Pancreas (tissue), 10 donors: ENCODE data around the gene TBC1D2. TPM values are rescaled to one million over a fixed set of nuclear protein-coding genes. Genes with fewer than 3 reads are reported as not detected.
A peak's percentile ranks its signal among the peaks of the same experiment; 100 is the strongest.

Source experiments
- ATAC-seq, 4 donors: fragments of 200-7000 bp; cut with Tn5 transposase; one replicate each; pipeline versions ENCODE4 v1.8.0 to v1.9.1; 2020; ENCODE audit warnings: mild to moderate bottlenecking in 4 of 4, moderate library complexity in 4 of 4
- DNase-seq, 6 donors: peaks; one replicate each; pipeline ENCODE4 v3.0.0-alpha.2; 2020
- FAIRE-seq: peaks from 2 replicates; lab custom pipeline; 2012; peaks lifted over from hg19 to GRCh38; lab: Jason Lieb, UNC
- H3K27ac ChIP-seq, 4 donors: fragments of 200-600 bp; sonication (generic); 1 replicate in 3 of 4; 2 replicates in 1 of 4; pipeline versions ENCODE4 v1.5.0 to v1.8.0; 2020
- H3K27me3 ChIP-seq, 4 donors: fragments of 200-600 bp; one replicate each; pipeline ENCODE4 v1.8.0; 2021
- H3K36me3 ChIP-seq, 3 donors: fragments of 200-600 bp; sonication (generic) in 1 of 3; one replicate each; pipeline versions ENCODE4 v1.5.0 to v1.8.0; 2020 to 2021
- H3K4me1 ChIP-seq, 3 donors: fragments of 200-600 bp; one replicate each; pipeline ENCODE4 v1.8.0; 2021
- H3K4me3 ChIP-seq, 4 donors: fragments of 200-600 bp; sonication (generic) in 2 of 4; one replicate each; pipeline versions ENCODE4 v1.5.0 to v1.8.0; 2020 to 2021
- H3K9me3 ChIP-seq, 4 donors: fragments of 200-600 bp; one replicate each; pipeline ENCODE4 v1.8.0; 2021
- WGBS, 2 donors: extraction: QIAGEN DNeasy Blood & Tissue Kit; methylation state at CpG; one replicate each; pipeline ENCODE4 v1.1.7; 2013; 5-methylcytosine and 5-hydroxymethylcytosine counted together
- intact Hi-C, 3 donors: fragments of 100-400 bp; cut with DNase I; formaldehyde crosslinking; loops; one replicate each; pipeline versions ENCODE4 v1.11.1 to v1.14.2; 2022
- polyA plus RNA-seq, 2 donors: library from polyadenylated mRNA; stranded (reverse); fragments of 200-250 nt; gene quantifications; one replicate each; pipeline ENCODE4 v1.2.3, GENCODE V29; 2013
- total RNA-seq, 6 donors: library from RNA; stranded (reverse); fragmentation: NEBNext Ultra II Directional in 4 of 6; extraction: Animal tissue kit (Norgen Biotek cat#: 25700) in 4 of 6; gene quantifications; one replicate each; pipeline versions ENCODE4 v1.2.1 to v1.2.4, GENCODE V29; 2021 to 2023
- TF ChIP-seq, protein P1 (sequence below), 4 donors: fragments of 200-600 bp; sonication (generic) in 3 of 4; IDR thresholded peaks; one replicate each; pipeline versions ENCODE4 v1.5.0 to v1.8.0; 2021; ENCODE audit warnings: antibody characterized with exemption in 4 of 4
- donor health status: healthy with polysubstance abuse.
- donor health status: DM: no; HTN: no; CAD: no; lungs with moderate emphysema.
- donor health status: DM: no; HTN: no; CAD: no.
- donor health status: control.
- donor health status: control.
- donor health status: Bipolar disorder and iron deficiency.
- donor health status: DM: yes; HTN: yes; CAD: no.
- donor health status: DM: no; HTN: no; CAD: no.
- donor health status: DM: no; HTN: no; CAD: no.
- donor health status: DM: yes; HTN: yes; CAD: no.

TBC1D2 gene
- total and polyA plus RNA-seq, 8 donors = 1.9 to 5.2 (median 2.4) TPM

DNA sequence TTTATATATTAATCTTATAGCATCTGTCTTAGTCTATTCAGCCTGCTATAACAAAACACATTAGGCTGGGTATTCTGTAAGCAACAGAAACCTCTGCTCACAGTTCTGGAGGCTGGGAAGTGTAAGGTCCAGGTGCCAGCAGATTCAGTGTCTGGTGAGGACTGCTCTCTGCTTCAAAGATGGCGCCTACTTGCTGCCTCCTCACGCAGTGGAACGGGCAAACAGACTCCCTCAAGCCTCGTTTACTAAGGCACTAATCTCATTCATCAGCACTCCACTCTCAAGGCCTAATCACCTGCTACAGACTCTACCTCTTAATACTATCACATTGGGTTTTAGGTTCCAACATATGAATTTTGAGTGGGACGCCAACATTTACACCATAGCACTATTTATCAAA is 5.2 kb upstream of the TBC1D2 start:
- FAIRE-seq (no peak), ATAC-seq (no peak), DNase-seq (no peak)
- 60 to 70% methylated on average over 5 of the region's 5 CpGs for WGBS, 2 donors
- no peak overlapping the region for H3K4me3 ChIP-seq
- no peaks in the 10 kb centered on the region for H3K9me3 ChIP-seq
- TF ChIP-seq, protein P1, sequence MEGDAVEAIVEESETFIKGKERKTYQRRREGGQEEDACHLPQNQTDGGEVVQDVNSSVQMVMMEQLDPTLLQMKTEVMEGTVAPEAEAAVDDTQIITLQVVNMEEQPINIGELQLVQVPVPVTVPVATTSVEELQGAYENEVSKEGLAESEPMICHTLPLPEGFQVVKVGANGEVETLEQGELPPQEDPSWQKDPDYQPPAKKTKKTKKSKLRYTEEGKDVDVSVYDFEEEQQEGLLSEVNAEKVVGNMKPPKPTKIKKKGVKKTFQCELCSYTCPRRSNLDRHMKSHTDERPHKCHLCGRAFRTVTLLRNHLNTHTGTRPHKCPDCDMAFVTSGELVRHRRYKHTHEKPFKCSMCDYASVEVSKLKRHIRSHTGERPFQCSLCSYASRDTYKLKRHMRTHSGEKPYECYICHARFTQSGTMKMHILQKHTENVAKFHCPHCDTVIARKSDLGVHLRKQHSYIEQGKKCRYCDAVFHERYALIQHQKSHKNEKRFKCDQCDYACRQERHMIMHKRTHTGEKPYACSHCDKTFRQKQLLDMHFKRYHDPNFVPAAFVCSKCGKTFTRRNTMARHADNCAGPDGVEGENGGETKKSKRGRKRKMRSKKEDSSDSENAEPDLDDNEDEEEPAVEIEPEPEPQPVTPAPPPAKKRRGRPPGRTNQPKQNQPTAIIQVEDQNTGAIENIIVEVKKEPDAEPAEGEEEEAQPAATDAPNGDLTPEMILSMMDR (IDR thresholded peaks at IDR 0.05) = no peak
- H3K4me1 ChIP-seq = no peaks in the 10 kb centered on the region
- H3K27ac ChIP-seq = no peak overlapping the region
- no peaks in the 10 kb centered on the region for H3K27me3 ChIP-seq
- H3K36me3 ChIP-seq = no peaks in the 10 kb centered on the region
- intact Hi-C loops = loop anchor here in 2 of 3 donors (5.0 to 10.0 kb wide), 3 partner anchors 53 to 338 kb away; partner anchors contain the start of gene TRMO (in 1 of the 2)

DNA sequence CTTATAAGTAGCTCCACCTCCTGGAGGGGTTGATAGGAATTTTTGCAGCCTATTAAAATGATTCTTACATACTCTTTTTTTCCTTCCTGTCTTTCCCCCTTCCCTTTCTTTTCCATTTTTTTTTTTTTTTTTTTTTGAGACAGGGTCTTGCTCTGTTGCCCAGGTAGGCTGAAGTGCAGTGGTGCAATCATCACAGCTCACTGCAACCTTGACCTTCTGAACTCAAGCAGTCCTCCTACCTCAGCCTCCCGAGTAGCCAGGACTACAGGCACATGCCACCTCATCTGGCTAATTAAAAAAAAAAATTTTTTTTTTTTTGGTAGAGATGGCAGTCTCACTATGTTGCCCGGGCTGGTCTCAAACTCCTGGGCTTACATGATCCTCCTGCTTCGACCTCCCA is 4.3 kb upstream of the TBC1D2 start:
- TF ChIP-seq, protein P1 (IDR thresholded peaks at IDR 0.05) = no peak
- 69 to 73% methylated on average over 3 of the region's 3 CpGs for WGBS, 2 donors
- no peak for DNase-seq
- no peak for ATAC-seq
- no peak for FAIRE-seq
- H3K4me3 ChIP-seq = no peak overlapping the region
- H3K27me3 ChIP-seq = no peaks in the 10 kb centered on the region
- peaks cover 0 to 2% (median 1%) of the 10 kb centered on the region in 3 donors for H3K4me1 ChIP-seq
- H3K9me3 ChIP-seq = no peaks in the 10 kb centered on the region
- H3K36me3 ChIP-seq = no peaks in the 10 kb centered on the region
- H3K27ac ChIP-seq = no peak overlapping the region
- intact Hi-C loops = loop anchor here in 2 of 3 donors (5.0 to 10.0 kb wide), 3 partner anchors 52 to 337 kb away; partner anchors contain the start of gene TRMO (in 1 of the 2)

DNA sequence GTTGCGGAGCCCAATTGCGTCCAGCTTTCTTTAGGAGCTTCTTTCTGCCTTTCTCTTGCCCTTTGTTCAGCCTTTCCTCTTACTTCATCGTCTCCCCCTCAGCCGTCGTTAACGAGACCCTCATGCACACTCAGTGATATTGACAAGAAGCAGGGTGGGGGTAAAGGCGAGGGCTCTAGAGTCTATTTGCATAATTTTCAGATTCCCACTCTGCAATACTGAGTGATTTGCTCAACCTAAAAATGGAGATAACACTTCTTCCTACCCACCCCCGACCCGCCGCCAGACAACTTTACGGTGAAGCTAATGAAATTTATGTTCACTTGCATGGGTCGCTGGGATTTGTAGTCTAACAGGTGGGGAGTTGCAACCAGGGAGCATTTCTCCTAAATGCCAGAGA is 1.3 kb upstream of the TBC1D2 start:
- Histone ChIP-seq H3K9me3 (no peaks in the 10 kb centered on the region), H3K27me3 (no peaks in the 10 kb centered on the region), H3K4me1 (peaks cover 0 to 8% (median 6%) of the 10 kb centered on the region in 3 donors), H3K4me3 (peak overlapping the region; percentile 63 to 87 (median 73)), H3K36me3 (no peaks in the 10 kb centered on the region), H3K27ac (peak overlapping the region in 3 of 4 donors; percentile 89 to 97 (median 94))
- ATAC-seq = no peak
- no peak for FAIRE-seq
- TF ChIP-seq, protein P1 (IDR thresholded peaks at IDR 0.05) = no peak
- intact Hi-C loops = loop anchor here in 1 of 3 donors (10.0 kb wide), 1 partner anchor 182 kb away; no protein-coding TSS in a partner anchor
- 9 to 13% methylated on average over 12 of the region's 12 CpGs for WGBS, 2 donors
- no peak for DNase-seq

DNA sequence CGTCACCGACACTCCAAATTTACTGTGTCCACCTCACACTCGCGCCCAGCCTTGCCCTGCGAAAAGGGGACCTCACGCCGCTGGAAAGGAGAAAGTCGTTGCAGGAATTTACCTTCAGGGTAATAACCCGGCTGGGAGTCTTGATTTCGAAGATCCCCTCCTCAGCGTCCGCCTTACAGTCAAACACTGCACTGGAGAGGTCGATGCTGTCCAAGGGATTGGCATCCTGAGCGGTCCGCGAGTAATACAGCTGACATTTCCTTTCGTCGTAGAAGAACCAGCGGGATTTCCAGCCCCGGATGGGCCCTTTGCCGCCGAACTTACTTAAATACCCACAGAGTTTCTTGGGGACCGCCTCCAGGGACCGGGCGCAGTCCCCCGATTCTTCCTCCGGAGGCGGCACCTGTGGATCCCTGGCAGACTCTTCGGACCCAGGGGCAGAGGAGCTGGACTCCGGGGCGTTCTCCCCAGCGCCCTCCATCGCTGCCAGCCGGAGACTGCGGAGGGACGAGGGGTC is 330 bp downstream of the TBC1D2 start:
- Histone ChIP-seq H3K27ac (peak overlapping the region in 3 of 4 donors; percentile 90 to 97 (median 94)), H3K4me3 (peak overlapping the region; percentile 63 to 87 (median 73)), H3K27me3 (no peaks in the 10 kb centered on the region), H3K36me3 (no peaks in the 10 kb centered on the region), H3K4me1 (peaks cover 0 to 8% (median 6%) of the 10 kb centered on the region in 3 donors), H3K9me3 (no peaks in the 10 kb centered on the region)
- WGBS, 2 donors = 0 to 1% methylated on average over 36 of the region's 36 CpGs
- DNase-seq = peak in 2 of 6 donors; percentile 40 to 62
- ATAC-seq = peak; percentile 25 to 34 (median 28)
- intact Hi-C loops = loop anchor here in 1 of 3 donors (10.0 kb wide), 1 partner anchor 180 kb away; no protein-coding TSS in a partner anchor
- no peak for FAIRE-seq
- TF ChIP-seq, protein P1 (IDR thresholded peaks at IDR 0.05) = no peak
